GM19238 (cell line): ENCODE measurements around the gene BTBD8.

Experiments used
- DNase-seq: peaks from one replicate; pipeline ENCODE4 v3.0.0; 2011; ENCODE audit warnings: low spot score; ENCODE audit not compliant: insufficient read length

The BTBD8 gene

GRCh38 chr1:92091625-92092024 lies 11.5 kb downstream of the BTBD8 start:
- DNase-seq: no peak

GRCh38 chr1:92094090-92094489 lies 13.9 kb downstream of the BTBD8 start:
- DNase-seq: no peak

GRCh38 chr1:92094595-92094994 lies 14.4 kb downstream of the BTBD8 start:
- DNase-seq: no peak

GRCh38 chr1:92095874-92096273 lies 15.7 kb downstream of the BTBD8 start:
- DNase-seq: no peak

DNA sequence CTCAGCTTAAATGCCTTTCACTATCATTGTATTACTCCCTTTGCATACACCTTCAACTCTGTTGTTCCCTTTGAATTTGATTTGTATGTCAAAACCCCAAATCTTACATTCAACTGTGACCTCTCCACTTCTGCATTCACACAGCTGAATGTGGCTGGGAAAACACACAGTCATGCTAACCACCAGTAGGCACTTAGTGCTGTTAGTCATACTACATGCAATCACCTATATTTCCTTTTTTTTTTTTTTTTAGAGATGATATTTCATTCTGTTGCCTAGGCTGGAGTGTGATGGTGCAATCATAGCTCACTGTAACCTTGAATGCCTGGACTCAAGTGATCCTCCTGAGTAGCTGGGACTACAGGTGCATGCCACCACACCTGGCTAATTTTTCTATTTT lies 16.2 kb downstream of the BTBD8 start:
- DNase-seq: no peak

- DNase-seq: no peak
These were observed 25.5 kb downstream of the BTBD8 start for GRCh38 chr1:92105546-92106081.

- no peak for DNase-seq
These were observed 28.5 kb downstream of the BTBD8 start for GRCh38 chr1:92108631-92109030.

DNA sequence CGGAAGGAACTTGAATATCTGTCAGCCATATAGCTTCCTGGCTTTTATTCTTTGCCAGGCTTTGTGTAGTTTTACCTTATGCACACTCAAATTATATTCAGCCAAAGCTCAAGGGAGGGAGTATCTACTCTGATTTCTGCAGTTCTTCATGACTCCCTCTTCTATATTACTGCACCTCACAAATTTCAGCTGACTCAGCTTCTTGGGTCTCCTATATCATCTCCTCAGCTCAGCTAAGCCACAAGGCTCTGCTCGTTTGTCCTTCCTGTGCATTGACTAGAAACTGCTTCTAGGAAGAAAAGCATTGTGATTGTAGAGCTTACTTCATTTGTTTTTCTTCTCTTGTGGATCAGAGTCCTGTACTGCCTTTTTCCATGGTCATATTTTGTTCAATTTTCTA lies 37.4 kb downstream of the BTBD8 start:
- DNase-seq: no peak

DNA sequence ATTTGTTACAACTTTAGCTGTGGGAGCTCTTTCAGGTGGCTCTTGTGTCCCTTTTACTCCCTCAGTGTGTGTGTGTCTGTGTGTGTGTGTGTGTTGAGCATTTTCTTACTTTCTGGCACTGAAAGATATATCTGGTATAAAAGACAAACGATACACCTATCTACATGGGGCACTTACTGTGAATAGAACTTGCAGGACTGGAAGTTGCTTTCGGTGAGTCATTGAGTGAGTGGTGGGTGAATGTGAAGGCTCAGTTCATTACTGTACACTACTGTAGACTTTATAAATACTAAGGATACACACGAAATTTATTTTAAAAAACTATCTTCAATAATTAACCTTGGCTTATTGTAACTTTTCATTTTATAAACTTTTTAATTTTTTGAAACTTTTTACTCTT lies 38.7 kb downstream of the BTBD8 start:
- DNase-seq: no peak

DNA sequence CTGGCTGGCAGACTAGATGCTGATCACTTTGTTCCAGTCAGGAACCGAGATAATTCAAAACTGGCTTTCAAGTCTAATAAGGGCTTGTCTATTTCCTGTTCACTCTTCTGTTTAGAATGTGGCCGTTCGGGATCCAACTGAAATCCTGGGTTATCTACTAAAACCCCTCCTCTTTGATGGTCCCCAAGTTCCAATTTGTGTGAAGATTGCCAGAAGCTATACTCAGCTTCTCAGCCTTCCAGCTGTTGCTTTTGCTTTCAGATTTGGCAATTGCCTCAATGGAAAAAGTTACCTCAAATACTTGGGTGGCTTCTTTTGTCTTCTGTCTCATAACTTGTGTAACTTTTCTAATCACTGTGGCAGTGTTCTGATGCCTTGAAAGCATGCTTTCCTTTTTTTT lies 43.7 kb downstream of the BTBD8 start:
- no peak for DNase-seq

GRCh38 chr1:92125204-92125603 lies 45.1 kb downstream of the BTBD8 start:
- DNase-seq: no peak

GRCh38 chr1:92126088-92126487 lies 45.9 kb downstream of the BTBD8 start:
- no peak for DNase-seq

DNA sequence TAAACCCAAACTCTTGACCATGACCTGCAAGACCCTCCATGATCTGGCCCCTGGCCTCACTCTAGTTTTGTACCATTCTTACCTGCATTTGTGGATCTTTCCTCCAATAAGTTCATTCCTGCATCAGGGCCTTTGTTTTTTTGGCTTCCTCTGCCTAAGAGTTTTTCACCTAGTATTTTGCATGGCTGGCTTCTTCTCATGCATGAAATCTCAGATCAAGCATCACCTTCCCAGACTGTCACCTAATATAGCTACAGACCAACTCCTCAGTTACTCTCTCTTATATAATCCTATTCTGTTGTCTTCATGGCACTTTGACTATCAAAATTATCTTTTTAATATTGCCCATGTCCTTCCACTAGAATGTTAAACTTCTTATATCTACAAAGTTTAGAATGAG lies 54.2 kb downstream of the BTBD8 start:
- DNase-seq: no peak

DNA sequence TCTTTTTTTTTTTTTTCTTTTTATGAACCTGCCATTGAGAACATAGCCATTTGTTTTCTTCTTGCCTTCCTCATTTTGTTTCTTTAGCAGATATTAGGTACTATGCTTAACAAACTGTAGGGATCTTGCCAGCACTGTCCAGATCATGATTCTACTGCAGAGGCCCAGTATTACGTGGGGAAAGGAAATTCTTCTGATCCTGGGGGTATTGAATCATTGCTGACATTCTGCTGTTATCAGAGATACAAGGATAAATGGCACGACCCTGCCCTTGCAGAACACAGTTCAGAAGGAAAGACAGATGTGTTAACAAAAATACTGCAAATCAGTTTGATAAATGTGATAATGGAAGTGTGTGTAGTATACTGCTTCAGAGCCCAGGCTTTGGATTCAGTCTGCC lies 56.2 kb downstream of the BTBD8 start:
- DNase-seq: no peak

GRCh38 chr1:92154934-92155333 lies 74.8 kb downstream of the BTBD8 start:
- no peak for DNase-seq

DNA sequence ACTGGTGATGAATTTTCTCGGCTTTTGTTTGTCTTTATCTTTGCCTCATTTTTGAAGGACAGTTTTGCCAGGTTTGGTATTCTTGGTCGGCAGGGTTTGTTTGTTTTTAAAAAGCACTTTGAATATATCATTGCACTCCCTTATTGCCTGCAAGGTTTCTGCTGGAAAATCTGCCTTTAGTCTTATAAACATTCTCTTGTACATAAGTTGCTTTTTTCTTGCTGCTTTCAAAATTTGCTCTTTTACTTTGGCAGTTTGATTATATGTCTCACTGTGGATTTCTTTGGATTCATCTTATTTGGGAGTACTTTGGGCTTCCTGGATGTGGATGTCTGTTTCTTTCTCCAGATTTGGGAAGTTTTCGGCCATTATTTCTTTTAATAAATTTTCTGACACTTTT lies 79.4 kb downstream of the BTBD8 start:
- DNase-seq: no peak

DNA sequence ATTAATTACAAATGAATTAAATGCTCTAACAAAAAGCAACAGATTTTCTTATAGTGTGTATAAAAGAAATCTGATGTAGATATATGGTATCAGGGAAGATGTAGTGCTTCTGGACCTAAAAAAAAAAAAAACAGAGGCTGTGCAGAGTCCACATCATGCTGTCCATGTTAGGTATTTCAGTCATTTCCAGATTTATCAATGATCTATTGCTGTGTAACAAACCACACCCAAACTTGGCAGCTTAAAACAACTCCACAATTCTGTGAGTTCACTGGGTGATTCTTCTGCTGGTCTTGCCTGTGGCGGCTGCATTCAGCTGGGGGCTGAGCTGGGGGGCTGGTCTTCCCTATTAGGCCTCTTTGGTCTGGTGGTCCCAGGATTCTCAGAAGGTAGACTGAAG lies 85.2 kb downstream of the BTBD8 start:
- DNase-seq: no peak

DNA sequence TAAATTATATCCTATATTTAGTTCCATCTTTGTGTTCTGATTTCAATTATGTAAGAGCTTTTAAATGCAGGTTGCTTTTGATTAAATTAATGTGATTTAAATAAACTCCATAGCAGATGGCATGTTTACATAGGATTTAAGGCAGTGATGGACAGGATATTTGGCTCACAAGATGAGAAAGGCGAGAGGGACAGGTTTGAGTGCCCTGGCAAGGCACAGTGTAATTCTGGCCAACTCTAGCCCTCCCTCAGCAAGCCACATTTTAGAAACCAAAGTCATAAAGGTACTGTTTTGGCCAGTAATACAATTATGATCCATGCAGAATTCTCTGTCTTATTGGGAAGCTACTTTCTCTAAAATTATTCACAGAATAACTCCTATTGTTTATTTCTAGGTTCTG lies 87.0 kb downstream of the BTBD8 start:
- DNase-seq: no peak

- no peak for DNase-seq
These were observed 88.5 kb downstream of the BTBD8 start for GRCh38 chr1:92168657-92169056.

DNA sequence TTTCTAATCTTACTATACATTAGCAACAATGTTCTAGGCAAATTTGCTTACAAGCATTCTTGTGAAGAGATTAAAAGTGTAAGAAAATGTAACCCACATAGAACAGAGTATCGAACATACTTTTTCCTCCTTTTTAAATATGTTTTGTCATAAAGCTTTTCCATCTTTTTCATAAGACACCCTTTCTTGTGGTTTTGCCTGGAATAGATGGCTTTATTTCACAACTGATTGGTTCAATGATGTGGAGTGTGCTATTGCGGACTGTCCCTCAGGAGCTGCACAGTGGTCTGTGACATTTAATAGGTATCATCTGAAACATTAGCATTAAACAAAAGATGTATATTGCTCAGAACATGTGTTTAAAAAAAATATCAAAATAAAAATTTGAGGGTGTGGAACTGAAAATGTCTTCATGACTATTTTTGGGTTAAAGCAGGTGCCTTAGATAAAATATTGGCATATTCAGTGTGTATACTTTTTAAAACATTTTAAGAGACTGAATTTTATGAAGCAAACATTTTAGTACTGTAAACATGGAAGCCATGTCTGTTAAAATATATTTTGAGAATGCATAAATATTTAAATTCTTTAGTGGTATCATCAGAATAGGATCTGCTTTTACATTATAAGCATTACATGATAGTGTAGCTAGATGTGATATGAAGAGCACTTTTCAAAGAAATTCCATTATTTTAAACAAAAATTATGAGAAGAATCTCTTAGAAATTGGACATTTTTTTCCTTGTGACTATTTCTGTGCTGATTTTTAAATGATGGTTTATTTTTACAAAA lies 89.3 kb downstream of the BTBD8 start:
- DNase-seq: no peak

GRCh38 chr1:92184632-92185031 lies 104.5 kb downstream of the BTBD8 start:
- no peak for DNase-seq

GRCh38 chr1:92186081-92186480 lies 105.9 kb downstream of the BTBD8 start:
- DNase-seq: no peak

DNA sequence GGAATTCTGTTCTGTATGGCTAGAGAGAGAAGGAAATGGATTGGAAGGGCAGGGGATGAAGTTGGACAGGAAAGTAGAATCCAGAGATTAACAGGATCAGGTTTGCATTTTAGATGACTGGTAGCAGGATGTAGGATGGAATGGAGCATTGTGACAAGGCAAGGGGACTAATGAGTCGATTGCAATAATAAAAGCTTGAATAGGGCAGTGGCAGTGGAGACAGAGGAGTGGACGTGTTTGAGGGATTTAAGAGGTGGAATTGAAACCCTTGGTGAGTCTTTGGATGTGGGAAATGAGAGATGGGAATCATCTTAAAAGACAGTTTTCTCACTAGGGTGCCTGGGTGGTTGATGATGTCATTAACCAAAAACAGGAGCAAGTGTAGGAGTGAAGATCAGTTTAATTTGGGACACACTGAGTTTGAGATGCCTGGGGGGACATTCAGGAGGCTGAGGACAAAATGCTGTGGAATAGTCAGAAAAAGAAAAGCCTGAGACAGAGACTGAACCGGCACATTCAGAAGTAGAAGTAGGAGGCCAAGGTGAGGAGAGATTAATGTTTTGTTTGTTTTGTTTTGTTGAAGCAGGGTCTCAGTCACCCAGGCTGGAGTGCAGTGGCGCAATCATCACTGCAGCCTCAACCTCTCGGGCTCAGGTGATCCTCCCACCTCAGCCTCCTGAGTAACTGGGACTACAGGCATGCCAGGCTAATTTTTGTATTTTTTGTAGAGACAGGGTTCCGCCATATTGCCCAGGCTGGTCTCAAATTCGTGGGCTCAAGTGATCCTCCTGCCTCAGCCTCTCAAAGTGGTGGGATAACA lies 108.5 kb downstream of the BTBD8 start:
- no peak for DNase-seq
